Sciatic nerve (tissue), 2 donors: ENCODE data around the gene EIF4A3. TPM values are rescaled to one million over a fixed set of nuclear protein-coding genes. Genes with fewer than 3 reads are reported as not detected.
"Not testable (repeated sequence)": the region's sequence is repeated elsewhere in the genome, so short reads cannot be mapped to it uniquely, and the experiment has no call there.

ENCODE experiments used
- ATAC-seq: fragments of 200-7000 bp; cut with Tn5 transposase; one replicate; pipeline ENCODE4 v1.9.1; 2020; ENCODE audit warnings: mild to moderate bottlenecking, moderate library complexity
- DNase-seq: peaks from one replicate; pipeline ENCODE4 v3.0.0-alpha.2; 2020; ENCODE audit warnings: low spot score
- intact Hi-C: fragments of 100-400 bp; cut with DNase I; formaldehyde crosslinking; loops from one replicate; pipeline ENCODE4 v1.14.2; 2022
- total RNA-seq: library from RNA; stranded (reverse); fragmentation: NEBNext Ultra II Directional; extraction: Animal tissue kit (Norgen Biotek cat#: 25700); gene quantifications from one replicate; pipeline ENCODE4 v1.2.1, GENCODE V29; 2021
- donor health status: DM: no; HTN: no; CAD: no.
- donor health status: DM: no; HTN: no; CAD: no.

The EIF4A3 gene
- total RNA-seq, 1 donor from 2014 or later = 66.0 TPM

- DNase-seq (no peak), ATAC-seq (no peak)
- intact Hi-C loops = no loop called here
Measured at GRCh38 chr17:80176757-80177156, 29.8 kb upstream of the EIF4A3 start.

GRCh38 chr17:80173916-80174315 is 27.0 kb upstream of the EIF4A3 start:
- intact Hi-C loops = no loop called here
- ATAC-seq = no peak
- no peak for DNase-seq

GRCh38 chr17:80173126-80173525 is 26.2 kb upstream of the EIF4A3 start:
- DNase-seq = no peak
- ATAC-seq = no peak
- intact Hi-C loops = no loop called here

- no peak for ATAC-seq
- no peak for DNase-seq
- intact Hi-C loops = no loop called here
Measured at GRCh38 chr17:80171681-80172080, 24.8 kb upstream of the EIF4A3 start.

GRCh38 chr17:80169784-80170500 is 23.0 kb upstream of the EIF4A3 start, which contains the start of gene CARD14:
Gene CARD14 (plus strand): TSS chr17:80170030. CDS start chr17:80181439, 11,409 bp downstream.
- intact Hi-C loops = no loop called here
- DNase-seq (no peak), ATAC-seq (no peak)

- DNase-seq = no peak
- ATAC-seq = no peak
- intact Hi-C loops = no loop called here
Measured at GRCh38 chr17:80169107-80169506, 22.2 kb upstream of the EIF4A3 start.

- DNase-seq = no peak
- intact Hi-C loops = no loop called here
- ATAC-seq = no peak
Measured at GRCh38 chr17:80168371-80168770, 21.4 kb upstream of the EIF4A3 start.

GRCh38 chr17:80166446-80166845 is 19.5 kb upstream of the EIF4A3 start:
- ATAC-seq (no peak), DNase-seq (no peak)
- intact Hi-C loops = no loop called here

GRCh38 chr17:80164185-80164584 is 17.3 kb upstream of the EIF4A3 start:
- ATAC-seq = no peak
- intact Hi-C loops = no loop called here
- no peak for DNase-seq

- DNase-seq = no peak
- intact Hi-C loops = no loop called here
- no peak for ATAC-seq
Measured at GRCh38 chr17:80163336-80163735, 16.4 kb upstream of the EIF4A3 start.

- DNase-seq (no peak), ATAC-seq (peak; percentile 30)
- intact Hi-C loops = no loop called here
Measured at GRCh38 chr17:80160536-80160935, 13.6 kb upstream of the EIF4A3 start.

- ATAC-seq = no peak
- no peak for DNase-seq
- intact Hi-C loops = no loop called here
Measured at GRCh38 chr17:80158846-80159245, 11.9 kb upstream of the EIF4A3 start.

GRCh38 chr17:80155600-80155999 is 8.7 kb upstream of the EIF4A3 start:
- DNase-seq, ATAC-seq, intact Hi-C loops: not testable (repeated sequence)

GRCh38 chr17:80154166-80154565 is 7.2 kb upstream of the EIF4A3 start:
- intact Hi-C loops = no loop called here
- DNase-seq (no peak), ATAC-seq (no peak)

GRCh38 chr17:80153004-80153403 is 6.1 kb upstream of the EIF4A3 start:
- DNase-seq = peak; percentile 9
- no peak for ATAC-seq
- intact Hi-C loops = no loop called here

GRCh38 chr17:80152081-80152702 is 5.3 kb upstream of the EIF4A3 start:
- intact Hi-C loops = no loop called here
- no peak for ATAC-seq
- DNase-seq = peak; percentile 5

- ATAC-seq (no peak), DNase-seq (peak; percentile 3)
- intact Hi-C loops = no loop called here
Measured at GRCh38 chr17:80151333-80151732, 4.4 kb upstream of the EIF4A3 start.

GRCh38 chr17:80146121-80147034 is 550 bp downstream of the EIF4A3 start:
- no peak for ATAC-seq
- DNase-seq = peak; percentile 36
- intact Hi-C loops = no loop called here
